Mucosa of rectum (tissue), 2 donors: ENCODE data around the gene CREM.
A peak's percentile ranks its signal among the peaks of the same experiment; 100 is the strongest.

ENCODE experiments used
- H3K27ac ChIP-seq, 2 donors: one replicate each; pipeline ENCODE4 v1.7.0; 2013; ENCODE audit warnings: inconsistent platforms in 2 of 2, low read depth in 2 of 2, low read length in 2 of 2
- H3K27me3 ChIP-seq, 2 donors: one replicate each; pipeline ENCODE4 v1.7.0; 2013; ENCODE audit warnings: low read length in 2 of 2; ENCODE audit not compliant: control insufficient read depth in 2 of 2, insufficient read depth in 2 of 2
- H3K36me3 ChIP-seq, 2 donors: one replicate each; pipeline ENCODE4 v1.7.0; 2013; ENCODE audit warnings: low read length in 2 of 2; ENCODE audit not compliant: control insufficient read depth in 2 of 2, insufficient read depth in 2 of 2
- H3K4me1 ChIP-seq, 2 donors: one replicate each; pipeline ENCODE4 v1.7.0; 2013; ENCODE audit warnings: low read length in 2 of 2, mild to moderate bottlenecking in 1 of 2; ENCODE audit not compliant: control insufficient read depth in 2 of 2, insufficient read depth in 2 of 2
- H3K4me3 ChIP-seq, 2 donors: one replicate each; pipeline ENCODE4 v1.7.0; 2013; ENCODE audit warnings: low read length in 2 of 2
- H3K9ac ChIP-seq, 2 donors: one replicate each; pipeline ENCODE4 v1.7.0; 2013; ENCODE audit warnings: low read length in 2 of 2, low read depth in 1 of 2, mild to moderate bottlenecking in 1 of 2
- H3K9me3 ChIP-seq, 2 donors: one replicate each; pipeline ENCODE4 v1.7.0; 2013; ENCODE audit warnings: low read length in 2 of 2; ENCODE audit not compliant: control insufficient read depth in 2 of 2
- donor health status: healthy.
- donor health status: Normal muscosa, but diverticular disease.

The CREM gene

GRCh38 chr10:35204650-35205319 is 78.1 kb downstream of the CREM start:
- Histone ChIP-seq H3K36me3 (no peaks in the 10 kb centered on the region), H3K27me3 (no peaks in the 10 kb centered on the region), H3K9me3 (no peaks in the 10 kb centered on the region), H3K27ac (no peak overlapping the region), H3K4me1 (peaks cover 0 to 3% of the 10 kb centered on the region in 2 donors), H3K4me3 (no peak overlapping the region), H3K9ac (no peak overlapping the region)

- no peaks in the 10 kb centered on the region for H3K27me3 ChIP-seq
- no peak overlapping the region for H3K27ac ChIP-seq
- H3K4me1 ChIP-seq, result peaks cover 0 to 3% of the 10 kb centered on the region in 2 donors
- no peaks in the 10 kb centered on the region for H3K9me3 ChIP-seq
- H3K9ac ChIP-seq, result no peak overlapping the region
- H3K4me3 ChIP-seq, result no peak overlapping the region
- no peaks in the 10 kb centered on the region for H3K36me3 ChIP-seq
Measured at GRCh38 chr10:35206274-35206673, 79.6 kb downstream of the CREM start.

- Histone ChIP-seq H3K9ac (no peak overlapping the region), H3K27me3 (no peaks in the 10 kb centered on the region), H3K27ac (no peak overlapping the region), H3K36me3 (no peaks in the 10 kb centered on the region), H3K9me3 (no peaks in the 10 kb centered on the region), H3K4me3 (no peak overlapping the region), H3K4me1 (peaks cover 0 to 3% of the 10 kb centered on the region in 2 donors)
Measured at GRCh38 chr10:35208536-35208935, 81.9 kb downstream of the CREM start.

- no peak overlapping the region for H3K9ac ChIP-seq
- H3K27me3 ChIP-seq, result no peaks in the 10 kb centered on the region
- H3K9me3 ChIP-seq, result no peaks in the 10 kb centered on the region
- H3K36me3 ChIP-seq, result no peaks in the 10 kb centered on the region
- no peak overlapping the region for H3K4me3 ChIP-seq
- no peak overlapping the region for H3K27ac ChIP-seq
- H3K4me1 ChIP-seq, result peaks cover 0 to 3% of the 10 kb centered on the region in 2 donors
Measured at GRCh38 chr10:35208949-35209613, 82.4 kb downstream of the CREM start.

- Histone ChIP-seq H3K36me3 (no peaks in the 10 kb centered on the region), H3K9me3 (no peaks in the 10 kb centered on the region), H3K4me1 (peaks cover 0 to 3% of the 10 kb centered on the region in 2 donors), H3K4me3 (no peak overlapping the region), H3K27ac (peak overlapping the region; percentile 31 to 41), H3K9ac (no peak overlapping the region), H3K27me3 (no peaks in the 10 kb centered on the region)
Measured at GRCh38 chr10:35210961-35211360, 84.3 kb downstream of the CREM start.

GRCh38 chr10:35211390-35211789 is 84.7 kb downstream of the CREM start:
- Histone ChIP-seq H3K4me1 (peaks cover 0 to 3% of the 10 kb centered on the region in 2 donors), H3K9ac (no peak overlapping the region), H3K4me3 (no peak overlapping the region), H3K9me3 (no peaks in the 10 kb centered on the region), H3K36me3 (no peaks in the 10 kb centered on the region), H3K27me3 (no peaks in the 10 kb centered on the region), H3K27ac (peak overlapping the region; percentile 31 to 41)

- no peak overlapping the region for H3K9ac ChIP-seq
- no peak overlapping the region for H3K4me3 ChIP-seq
- H3K4me1 ChIP-seq, result peaks cover 0 to 5% of the 10 kb centered on the region in 2 donors
- no peaks in the 10 kb centered on the region for H3K27me3 ChIP-seq
- H3K36me3 ChIP-seq, result no peaks in the 10 kb centered on the region
- H3K27ac ChIP-seq, result no peak overlapping the region
- H3K9me3 ChIP-seq, result no peaks in the 10 kb centered on the region
Measured at GRCh38 chr10:35212856-35213255, 86.2 kb downstream of the CREM start.

GRCh38 chr10:35213699-35214098 is 87.1 kb downstream of the CREM start:
- H3K4me3 ChIP-seq, result no peak overlapping the region
- no peaks in the 10 kb centered on the region for H3K36me3 ChIP-seq
- no peak overlapping the region for H3K9ac ChIP-seq
- H3K9me3 ChIP-seq, result no peaks in the 10 kb centered on the region
- no peaks in the 10 kb centered on the region for H3K27me3 ChIP-seq
- H3K27ac ChIP-seq, result no peak overlapping the region
- H3K4me1 ChIP-seq, result peaks cover 0 to 2% of the 10 kb centered on the region in 2 donors

GRCh38 chr10:35214607-35215020 is 88.0 kb downstream of the CREM start:
- Histone ChIP-seq H3K4me1 (peaks cover 0 to 2% of the 10 kb centered on the region in 2 donors), H3K9ac (no peak overlapping the region), H3K4me3 (no peak overlapping the region), H3K36me3 (no peaks in the 10 kb centered on the region), H3K27ac (no peak overlapping the region), H3K27me3 (no peaks in the 10 kb centered on the region), H3K9me3 (no peaks in the 10 kb centered on the region)

GRCh38 chr10:35215107-35215506 is 88.5 kb downstream of the CREM start:
- H3K27ac ChIP-seq, result no peak overlapping the region
- peaks cover 0 to 2% of the 10 kb centered on the region in 2 donors for H3K4me1 ChIP-seq
- H3K9ac ChIP-seq, result no peak overlapping the region

More at GRCh38 chr10:35215107-35215506, 88.5 kb downstream of the CREM start:
- Histone ChIP-seq H3K4me3 (no peak overlapping the region), H3K9me3 (no peaks in the 10 kb centered on the region), H3K36me3 (no peaks in the 10 kb centered on the region), H3K27me3 (no peaks in the 10 kb centered on the region)
